WTC11 (cell line): Measurements from ENCODE around the gene STAC. TPM values are rescaled to one million over a fixed set of nuclear protein-coding genes. Genes with fewer than 3 reads are reported as not detected.

Experiments used
- ATAC-seq: fragments of 200-7000 bp; cut with Tn5 transposase; 2 replicates; pipeline ENCODE4 v1.10.0; 2021; ENCODE audit warnings: mild to moderate bottlenecking, moderate library complexity
- CTCF ChIA-PET: fragments of 300-600 bp; sonication (Branson Sonifier 250); formaldehyde crosslinking; loops from one replicate; lab custom pipeline; 2021; ENCODE audit warnings: antibody characterized with exemption; lab: Charles Lee
- POLR2A ChIA-PET: fragments of 350-600 bp; sonication (Branson Sonifier 250); formaldehyde crosslinking; loops from one replicate; lab custom pipeline; 2021; ENCODE audit warnings: antibody characterized with exemption; lab: Charles Lee
- DNase-seq: peaks from one replicate; pipeline ENCODE4 v3.0.0; 2021; ENCODE audit warnings: low spot score
- H3K27ac Mint-ChIP-seq: 2 replicates; pipeline ENCODE4 v1.8.0; 2021; ENCODE audit warnings: mixed read lengths
- H3K27me3 Mint-ChIP-seq: 2 replicates; pipeline ENCODE4 v1.8.0; 2021; ENCODE audit warnings: low read depth, mild to moderate bottlenecking, moderate library complexity, mixed read lengths
- H3K36me3 Mint-ChIP-seq: 2 replicates; pipeline ENCODE4 v1.8.0; 2021; ENCODE audit warnings: mixed read lengths
- H3K4me1 Mint-ChIP-seq: 2 replicates; pipeline ENCODE4 v1.8.0; 2022; ENCODE audit warnings: mixed read lengths
- H3K4me3 Mint-ChIP-seq: 2 replicates; pipeline ENCODE4 v1.8.0; 2021; ENCODE audit warnings: mild to moderate bottlenecking, moderate library complexity, mixed read lengths
- H3K9me3 Mint-ChIP-seq: 2 replicates; pipeline ENCODE4 v1.8.0; 2021; ENCODE audit warnings: mixed read lengths
- ATF2 ChIP-seq: sonication (generic); formaldehyde crosslinking; IDR thresholded peaks from 2 replicates; pipeline ENCODE4 v1.8.1; 2022; ENCODE audit warnings: low read depth, missing genetic modification reagents, borderline replicate concordance
- CREM ChIP-seq: sonication (generic); formaldehyde crosslinking; IDR thresholded peaks from 2 replicates; pipeline ENCODE4 v1.8.1; 2022; ENCODE audit warnings: mild to moderate bottlenecking, missing genetic modification reagents, moderate library complexity
- ETV6 ChIP-seq: sonication (generic); formaldehyde crosslinking; IDR thresholded peaks from 2 replicates; pipeline ENCODE4 v1.8.1; 2022; ENCODE audit warnings: mild to moderate bottlenecking, missing genetic modification reagents
- FOXJ3 ChIP-seq: sonication (generic); formaldehyde crosslinking; IDR thresholded peaks from 2 replicates; pipeline ENCODE4 v1.9.0; 2021; ENCODE audit warnings: missing genetic modification reagents, mild to moderate bottlenecking, borderline replicate concordance
- MAX ChIP-seq: sonication (generic); formaldehyde crosslinking; IDR thresholded peaks from 2 replicates; pipeline ENCODE4 v1.8.0; 2022; ENCODE audit warnings: mild to moderate bottlenecking, missing genetic modification reagents
- NFE2L1 ChIP-seq: sonication (generic); formaldehyde crosslinking; IDR thresholded peaks from 2 replicates; pipeline ENCODE4 v1.8.1; 2023; ENCODE audit warnings: missing genetic modification reagents
- NR2C2 ChIP-seq: sonication (generic); formaldehyde crosslinking; IDR thresholded peaks from 2 replicates; pipeline ENCODE4 v1.8.0; 2022; ENCODE audit warnings: mild to moderate bottlenecking, missing genetic modification reagents
- PRDM15 ChIP-seq: sonication (generic); formaldehyde crosslinking; IDR thresholded peaks from 2 replicates; pipeline ENCODE4 v1.8.0; 2022; ENCODE audit warnings: missing genetic modification reagents
- SOX15 ChIP-seq: fragments of 250-450 bp; sonication (Bioruptor Pico); IDR thresholded peaks from 2 replicates; pipeline ENCODE4 v1.9.0; 2021; ENCODE audit warnings: mild to moderate bottlenecking
- TEAD1 ChIP-seq: sonication (generic); formaldehyde crosslinking; IDR thresholded peaks from 2 replicates; pipeline ENCODE4 v1.8.0; 2022; ENCODE audit warnings: mild to moderate bottlenecking, missing genetic modification reagents
- USF1 ChIP-seq: sonication (generic); formaldehyde crosslinking; IDR thresholded peaks from 2 replicates; pipeline ENCODE4 v1.8.0; 2022; ENCODE audit warnings: mild to moderate bottlenecking, missing genetic modification reagents
- ZBTB21 ChIP-seq: sonication (generic); formaldehyde crosslinking; IDR thresholded peaks from 2 replicates; pipeline ENCODE4 v1.8.1; 2023; ENCODE audit warnings: mild to moderate bottlenecking, missing genetic modification reagents, borderline replicate concordance
- ZNF317 ChIP-seq: sonication (generic); formaldehyde crosslinking; IDR thresholded peaks from 2 replicates; pipeline ENCODE4 v1.8.1; 2023; ENCODE audit warnings: low read depth, mild to moderate bottlenecking, moderate library complexity, missing genetic modification reagents, borderline replicate concordance
- ZNF396 ChIP-seq: fragments of 250-450 bp; sonication (Bioruptor Pico); IDR thresholded peaks from 2 replicates; pipeline ENCODE4 v1.8.0; 2021; ENCODE audit warnings: mild to moderate bottlenecking, moderate library complexity, borderline replicate concordance
- ZNF423 ChIP-seq: fragments of 250-450 bp; sonication (Bioruptor Pico); IDR thresholded peaks from 2 replicates; pipeline ENCODE4 v2.1.2; 2022; ENCODE audit warnings: mild to moderate bottlenecking, moderate library complexity
- total RNA-seq: library from RNA; stranded (reverse); gene quantifications from 3 replicates; pipeline ENCODE4 v1.2.3, GENCODE V29; 2021

STAC gene
- total RNA-seq, 1 experiment from 2014 or later, result 5.6 TPM

GRCh38 chr3:36542186-36542585 lies 161.9 kb downstream of the STAC start (continued):
- TF ChIP-seq ATF2, result no peak
- TF ChIP-seq ZNF396 (CRISPR knock-in tag), result no peak
- TF ChIP-seq CREM (CRISPR knock-in tag), result no peak

GRCh38 chr3:36543276-36543997 lies 163.1 kb downstream of the STAC start:
- peaks cover 7% of the 10 kb centered on the region for H3K9me3 Mint-ChIP-seq
- no peak overlapping the region for H3K4me3 Mint-ChIP-seq
- no peak for DNase-seq
- H3K27ac Mint-ChIP-seq, result no peak overlapping the region
- POLR2A ChIA-PET, result no interaction called here
- no peaks in the 10 kb centered on the region for H3K4me1 Mint-ChIP-seq
- peaks cover 7% of the 10 kb centered on the region for H3K36me3 Mint-ChIP-seq
- H3K27me3 Mint-ChIP-seq, result no peaks in the 10 kb centered on the region
- CTCF ChIA-PET, result no interaction called here
- ATAC-seq, result no peak
- TF ChIP-seq NR2C2 (CRISPR knock-in tag), result no peak
- TF ChIP-seq TEAD1 (CRISPR knock-in tag), result no peak
- TF ChIP-seq ZBTB21 (CRISPR knock-in tag), result no peak

- POLR2A ChIA-PET, result no interaction called here
- ATAC-seq, result no peak
- no peak for DNase-seq
- TF ChIP-seq ZNF423, result no peak
- TF ChIP-seq, all 79 proteins: peak for 0
- Mint-ChIP-seq H3K9me3 (peaks cover 19% of the 10 kb centered on the region), H3K4me3 (no peak overlapping the region), H3K27ac (no peak overlapping the region; the same call in 1 of the 2 replicates), H3K4me1 (no peaks in the 10 kb centered on the region), H3K27me3 (no peaks in the 10 kb centered on the region), H3K36me3 (peaks cover 15% of the 10 kb centered on the region)
- CTCF ChIA-PET, result no interaction called here
Measured at GRCh38 chr3:36546226-36546625, 165.9 kb downstream of the STAC start.

- Mint-ChIP-seq H3K4me1 (no peaks in the 10 kb centered on the region), H3K27ac (no peak overlapping the region), H3K9me3 (peaks cover 19% of the 10 kb centered on the region), H3K36me3 (peaks cover 15% of the 10 kb centered on the region), H3K27me3 (no peaks in the 10 kb centered on the region), H3K4me3 (no peak overlapping the region)
- ATAC-seq (no peak), DNase-seq (no peak)
- TF ChIP-seq MAX (CRISPR knock-in tag) (no peak), ZNF317 (no peak), NFE2L1 (CRISPR knock-in tag) (no peak)
- CTCF ChIA-PET, result interaction anchor here (1.9 kb wide), 1 partner anchor 8 kb away, joined by 5 read pairs; no protein-coding TSS in a partner anchor
- POLR2A ChIA-PET, result no interaction called here
Measured at GRCh38 chr3:36548712-36549111, 168.4 kb downstream of the STAC start.

- Mint-ChIP-seq H3K9me3 (no peaks in the 10 kb centered on the region), H3K27ac (no peak overlapping the region), H3K27me3 (no peaks in the 10 kb centered on the region), H3K36me3 (no peaks in the 10 kb centered on the region), H3K4me3 (no peak overlapping the region), H3K4me1 (no peaks in the 10 kb centered on the region)
- ChIA-PET CTCF (interaction anchor here (1.5 kb wide), 1 partner anchor 16 kb away, joined by 3 read pairs; no protein-coding TSS in a partner anchor), POLR2A (no interaction called here)
- TF ChIP-seq ETV6, result no peak
- ATAC-seq (no peak), DNase-seq (no peak)
Measured at GRCh38 chr3:36557021-36557707, 176.9 kb downstream of the STAC start.

GRCh38 chr3:36557708-36558421 lies 177.6 kb downstream of the STAC start:
- no peak overlapping the region for H3K27ac Mint-ChIP-seq
- H3K9me3 Mint-ChIP-seq, result no peaks in the 10 kb centered on the region
- H3K36me3 Mint-ChIP-seq, result no peaks in the 10 kb centered on the region
- POLR2A ChIA-PET, result no interaction called here
- no peaks in the 10 kb centered on the region for H3K4me1 Mint-ChIP-seq
- H3K4me3 Mint-ChIP-seq, result no peak overlapping the region
- ATAC-seq, result no peak
- no peak for DNase-seq
- no peaks in the 10 kb centered on the region for H3K27me3 Mint-ChIP-seq
- CTCF ChIA-PET, result no interaction called here
- no peak for TF ChIP-seq PRDM15 (CRISPR knock-in tag)
- TF ChIP-seq FOXJ3, result no peak
- TF ChIP-seq SOX15 (CRISPR knock-in tag), result no peak
- TF ChIP-seq USF1 (CRISPR knock-in tag), result no peak
